ENCODE measurements around the gene DCST2. TPM values are rescaled to one million over a fixed set of nuclear protein-coding genes. Genes with fewer than 3 reads are reported as not detected.

DCST2 gene
- total and polyA plus RNA-seq, 9 of the 15 experiments (the other 6 are each of a cell fraction or from before 2014, with no cell fraction given): 0.09 to 0.49 (median 0.11) TPM; not detected in 3

DNA sequence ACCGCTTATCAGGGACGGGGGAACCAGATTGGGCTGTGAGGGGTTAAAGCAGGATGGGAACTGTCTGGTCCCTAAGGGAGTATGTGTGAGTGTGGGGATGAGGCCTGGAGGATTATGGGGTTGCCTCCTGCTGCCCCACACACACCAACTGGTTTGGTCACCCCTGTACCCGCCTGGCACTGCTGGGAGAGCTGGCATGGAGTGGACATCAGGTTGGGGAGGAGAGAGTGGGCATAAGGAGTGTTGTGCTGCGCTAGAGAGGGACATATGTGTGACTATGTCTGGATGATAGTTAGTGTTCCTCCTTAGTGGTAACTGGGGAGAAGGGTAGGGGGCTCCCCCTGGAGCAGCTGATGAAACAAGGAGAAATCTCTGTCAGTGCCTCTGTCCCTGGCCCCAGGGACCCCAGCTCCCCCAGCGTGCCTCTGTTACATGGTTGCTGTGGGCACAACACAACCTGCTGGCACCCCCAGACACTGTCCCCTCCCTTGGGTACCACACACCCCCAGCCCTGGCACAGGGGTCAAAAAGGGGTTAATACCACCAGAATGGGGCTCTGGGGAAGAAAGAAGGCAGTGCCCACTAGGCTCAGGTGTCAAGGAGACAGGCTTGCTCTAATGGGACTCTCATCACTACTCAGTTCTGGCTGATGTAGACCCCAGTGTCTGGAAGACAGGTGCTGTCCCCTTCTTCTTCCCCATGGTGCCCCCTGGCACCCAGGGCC lies 29.1 kb downstream of the DCST2 start (continued):
- TF ChIP-seq ETV5 (CRISPR knock-in tag; IDR thresholded peaks at IDR 0.05; ENCODE audit: low read depth): no peak
- no peak for TF ChIP-seq SMC3 (conservative IDR thresholded peaks at IDR 0.05; ENCODE audit: insufficient read depth, low read depth, low read length)
- no peak for TF ChIP-seq XRCC4 (IDR thresholded peaks at IDR 0.05; ENCODE audit: extremely low read depth, insufficient read depth, insufficient read length)
- no peak for TF ChIP-seq ZSCAN29 (IDR thresholded peaks at IDR 0.05)
- no peak for TF ChIP-seq SMARCB1 (IDR thresholded peaks at IDR 0.05; ENCODE audit: insufficient read length, low read depth)
- no peak for TF ChIP-seq E2F3 (CRISPR knock-in tag; IDR thresholded peaks at IDR 0.05)
- TF ChIP-seq POLR2G (IDR thresholded peaks at IDR 0.05; ENCODE audit: low read depth, low read length): no peak
- TF ChIP-seq, protein P1, sequence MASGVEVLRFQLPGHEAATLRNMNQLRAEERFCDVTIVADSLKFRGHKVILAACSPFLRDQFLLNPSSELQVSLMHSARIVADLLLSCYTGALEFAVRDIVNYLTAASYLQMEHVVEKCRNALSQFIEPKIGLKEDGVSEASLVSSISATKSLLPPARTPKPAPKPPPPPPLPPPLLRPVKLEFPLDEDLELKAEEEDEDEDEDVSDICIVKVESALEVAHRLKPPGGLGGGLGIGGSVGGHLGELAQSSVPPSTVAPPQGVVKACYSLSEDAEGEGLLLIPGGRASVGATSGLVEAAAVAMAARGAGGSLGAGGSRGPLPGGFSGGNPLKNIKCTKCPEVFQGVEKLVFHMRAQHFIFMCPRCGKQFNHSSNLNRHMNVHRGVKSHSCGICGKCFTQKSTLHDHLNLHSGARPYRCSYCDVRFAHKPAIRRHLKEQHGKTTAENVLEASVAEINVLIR (CRISPR knock-in tag; IDR thresholded peaks at IDR 0.05): no peak
- TF ChIP-seq BMI1 (IDR thresholded peaks at IDR 0.05; ENCODE audit: low read length): no peak
- TF ChIP-seq EP400 (IDR thresholded peaks at IDR 0.05): no peak; the same call in 1 of the 2 replicates
- TF ChIP-seq, protein P2, sequence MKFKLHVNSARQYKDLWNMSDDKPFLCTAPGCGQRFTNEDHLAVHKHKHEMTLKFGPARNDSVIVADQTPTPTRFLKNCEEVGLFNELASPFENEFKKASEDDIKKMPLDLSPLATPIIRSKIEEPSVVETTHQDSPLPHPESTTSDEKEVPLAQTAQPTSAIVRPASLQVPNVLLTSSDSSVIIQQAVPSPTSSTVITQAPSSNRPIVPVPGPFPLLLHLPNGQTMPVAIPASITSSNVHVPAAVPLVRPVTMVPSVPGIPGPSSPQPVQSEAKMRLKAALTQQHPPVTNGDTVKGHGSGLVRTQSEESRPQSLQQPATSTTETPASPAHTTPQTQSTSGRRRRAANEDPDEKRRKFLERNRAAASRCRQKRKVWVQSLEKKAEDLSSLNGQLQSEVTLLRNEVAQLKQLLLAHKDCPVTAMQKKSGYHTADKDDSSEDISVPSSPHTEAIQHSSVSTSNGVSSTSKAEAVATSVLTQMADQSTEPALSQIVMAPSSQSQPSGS (CRISPR knock-in tag; IDR thresholded peaks at IDR 0.05): no peak
- TF ChIP-seq ZNF217 (CRISPR knock-in tag; IDR thresholded peaks at IDR 0.05): no peak
- TF ChIP-seq CCAR2 (IDR thresholded peaks at IDR 0.05; ENCODE audit: low read depth, low read length): no peak
- no peak for TF ChIP-seq ETV6 (IDR thresholded peaks at IDR 0.05; ENCODE audit: borderline replicate concordance in 1 of 2, low read depth in 2 of 2, low read length in 1 of 2)
- TF ChIP-seq ETV6 (CRISPR knock-in tag; IDR thresholded peaks at IDR 0.05; ENCODE audit: borderline replicate concordance): no peak
- no peak for TF ChIP-seq ESRRA (IDR thresholded peaks at IDR 0.05; ENCODE audit: borderline replicate concordance, low read depth)
- no peak for TF ChIP-seq CREM (IDR thresholded peaks at IDR 0.05; ENCODE audit: low read depth)
- no peak for TF ChIP-seq ZNF165 (CRISPR knock-in tag; IDR thresholded peaks at IDR 0.05; ENCODE audit: borderline replicate concordance)
- no peak for TF ChIP-seq FOS (IDR thresholded peaks at IDR 0.05; ENCODE audit: extremely low read depth, insufficient read length)
- no peak for TF ChIP-seq TCF3 (CRISPR knock-in tag; IDR thresholded peaks at IDR 0.05)
- 0 out of 2 replicates have a peak, but pooled peaks have one; percentile 54 for TF ChIP-seq HDGF (IDR thresholded peaks at IDR 0.05)
- no peak for TF ChIP-seq PBX2 (CRISPR knock-in tag; IDR thresholded peaks at IDR 0.05; ENCODE audit: low read depth)
- no peak for TF ChIP-seq PBX2 (tag; conservative IDR thresholded peaks at IDR 0.05; ENCODE audit: low read depth)
- TF ChIP-seq, protein P3, sequence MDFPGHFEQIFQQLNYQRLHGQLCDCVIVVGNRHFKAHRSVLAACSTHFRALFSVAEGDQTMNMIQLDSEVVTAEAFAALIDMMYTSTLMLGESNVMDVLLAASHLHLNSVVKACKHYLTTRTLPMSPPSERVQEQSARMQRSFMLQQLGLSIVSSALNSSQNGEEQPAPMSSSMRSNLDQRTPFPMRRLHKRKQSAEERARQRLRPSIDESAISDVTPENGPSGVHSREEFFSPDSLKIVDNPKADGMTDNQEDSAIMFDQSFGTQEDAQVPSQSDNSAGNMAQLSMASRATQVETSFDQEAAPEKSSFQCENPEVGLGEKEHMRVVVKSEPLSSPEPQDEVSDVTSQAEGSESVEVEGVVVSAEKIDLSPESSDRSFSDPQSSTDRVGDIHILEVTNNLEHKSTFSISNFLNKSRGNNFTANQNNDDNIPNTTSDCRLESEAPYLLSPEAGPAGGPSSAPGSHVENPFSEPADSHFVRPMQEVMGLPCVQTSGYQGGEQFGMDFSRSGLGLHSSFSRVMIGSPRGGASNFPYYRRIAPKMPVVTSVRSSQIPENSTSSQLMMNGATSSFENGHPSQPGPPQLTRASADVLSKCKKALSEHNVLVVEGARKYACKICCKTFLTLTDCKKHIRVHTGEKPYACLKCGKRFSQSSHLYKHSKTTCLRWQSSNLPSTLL (IDR thresholded peaks at IDR 0.05): no peak

All from K562 (cell line).